Frontal cortex (tissue), 4 donors: ENCODE data around the gene TMSB4X. TPM values are rescaled to one million over a fixed set of nuclear protein-coding genes. Genes with fewer than 3 reads are reported as not detected.
"Not testable (repeated sequence)": the region's sequence is repeated elsewhere in the genome, so short reads cannot be mapped to it uniquely, and the experiment has no call there.

ENCODE experiments used
- DNase-seq, 2 donors: peaks; one replicate each; pipeline ENCODE4 v3.0.0; 2012; ENCODE audit warnings: low spot score in 2 of 2
- FAIRE-seq: peaks from 2 replicates; lab custom pipeline; 2012; peaks lifted over from hg19 to GRCh38; lab: Jason Lieb, UNC
- total RNA-seq: library from RNA; depleted of rRNA; stranded (reverse); fragments of >200 nt; gene quantifications from one replicate; pipeline ENCODE4 v1.2.3, GENCODE V29; 2014
- donor health status: control.
- donor health status: control.
- donor health status: control.

The TMSB4X gene
- total RNA-seq, 1 donor from 2014 or later: 5,673 TPM

DNA sequence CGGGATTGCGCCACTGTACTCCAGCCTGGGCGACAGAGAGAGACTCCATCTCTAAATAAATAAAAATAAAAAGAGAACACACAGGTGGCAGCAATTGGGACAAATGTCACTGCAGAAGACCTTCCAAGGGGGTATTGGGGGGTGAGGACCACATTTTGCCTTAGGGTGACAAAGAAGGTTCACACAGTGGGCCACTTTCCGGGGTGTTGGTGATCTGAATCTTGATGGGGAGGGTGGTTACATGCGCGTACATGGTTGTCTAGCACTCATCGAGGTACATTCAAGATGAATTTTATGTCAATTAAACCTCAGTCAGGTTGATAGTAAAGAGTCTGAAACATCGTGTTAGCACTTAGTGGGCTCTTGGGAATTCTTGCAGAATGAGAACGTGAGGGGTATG is 20.5 kb upstream of the TMSB4X start:
- no peak for DNase-seq
- no peak for FAIRE-seq

DNA sequence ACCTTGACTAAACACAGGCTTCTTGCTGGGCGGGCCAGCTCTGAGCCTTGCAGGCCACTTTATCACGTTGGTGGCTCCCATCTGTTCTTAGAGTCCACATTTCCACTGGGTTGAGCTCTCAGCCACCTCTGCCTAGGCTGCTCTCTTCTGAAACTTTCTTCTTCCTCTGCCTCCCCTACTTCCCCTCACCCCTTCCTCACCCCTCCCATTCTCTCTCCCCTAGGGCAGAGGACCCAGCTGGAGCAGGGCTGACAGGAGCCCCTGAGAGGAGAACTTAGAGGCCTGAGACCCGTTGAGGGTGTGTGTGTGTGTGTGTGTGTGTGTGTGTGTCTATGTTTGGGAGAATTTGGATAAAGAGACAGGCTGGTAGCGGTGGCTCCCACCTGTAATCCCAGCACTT is 19.9 kb upstream of the TMSB4X start:
- FAIRE-seq (no peak), DNase-seq (no peak)

DNA sequence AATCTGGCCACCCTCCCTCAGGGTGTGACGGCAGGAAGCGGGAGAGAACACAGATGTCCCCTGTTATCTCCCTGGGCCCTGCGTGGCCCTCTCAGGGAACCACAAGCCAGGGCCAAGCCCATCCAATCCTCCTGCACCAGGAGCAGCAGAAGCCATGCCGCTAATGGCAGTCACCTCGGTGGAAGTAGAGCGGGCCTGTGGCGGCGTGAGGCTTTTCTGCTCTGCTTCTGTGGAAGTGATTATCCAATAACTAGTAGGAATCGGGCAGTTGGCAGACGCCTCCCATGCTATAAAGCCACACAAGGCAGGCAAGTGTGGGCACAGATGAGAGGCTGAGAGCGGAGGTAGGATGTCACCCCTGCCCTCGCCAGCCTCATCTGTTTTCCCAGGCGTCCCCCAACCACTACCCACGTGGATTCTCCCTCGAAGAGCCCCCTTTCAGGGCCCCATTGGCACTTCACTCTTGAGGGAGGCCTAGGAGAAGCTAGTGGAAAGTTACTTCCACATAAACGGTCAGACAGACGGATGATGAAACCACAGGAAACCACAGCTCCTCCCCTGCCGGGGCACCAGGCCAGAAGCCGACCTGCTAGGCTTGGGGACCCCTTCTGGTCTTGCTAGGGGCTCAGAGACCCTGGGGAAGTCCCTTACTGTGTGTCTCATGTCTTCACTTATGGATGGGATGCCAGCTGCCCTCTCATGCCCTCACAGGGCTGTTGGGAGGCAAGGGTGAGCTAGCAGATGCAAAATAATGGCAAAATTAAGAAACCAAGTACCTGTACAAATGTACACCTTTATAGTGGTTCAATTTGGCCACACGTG is 18.8 kb upstream of the TMSB4X start:
- FAIRE-seq (no peak), DNase-seq (no peak)

DNA sequence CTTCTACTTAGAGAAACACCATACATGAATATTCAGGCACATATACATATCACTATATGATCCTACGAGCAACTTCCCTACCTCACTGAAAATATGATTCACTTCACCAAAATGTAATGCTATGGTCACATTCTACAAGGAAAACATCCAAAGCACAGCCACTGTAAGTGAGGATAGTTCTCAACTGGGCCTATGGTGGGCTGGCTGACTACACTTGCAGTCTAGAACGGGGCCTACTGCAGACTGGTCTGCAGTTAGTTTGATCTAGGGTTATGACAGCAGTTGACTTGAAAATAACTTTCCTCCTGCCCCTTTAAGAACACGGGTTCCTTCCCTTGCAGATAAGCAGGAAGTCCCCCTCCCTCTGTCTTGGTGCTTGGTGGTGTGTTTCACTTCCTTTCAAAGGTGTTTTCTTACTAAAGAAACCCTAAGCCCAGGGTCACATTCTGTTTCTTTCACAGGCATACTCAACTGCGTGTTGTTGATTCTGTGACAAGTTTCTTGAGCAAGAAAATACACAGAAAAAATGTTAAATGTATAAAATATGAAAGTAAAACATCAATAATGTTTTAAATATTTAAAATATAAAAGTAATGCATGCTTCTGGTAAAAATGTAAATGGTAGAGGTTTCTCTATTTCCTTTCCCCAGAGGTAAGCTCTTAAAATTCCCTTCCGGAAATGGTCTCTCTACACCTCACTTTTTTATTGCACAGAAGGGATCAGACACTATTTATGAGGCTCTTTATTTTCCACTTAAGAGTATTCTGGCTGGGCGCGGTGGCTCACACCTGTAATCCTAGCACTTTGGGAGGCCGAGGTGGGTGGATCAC is 18.0 kb upstream of the TMSB4X start:
- no peak for FAIRE-seq
- no peak for DNase-seq

DNA sequence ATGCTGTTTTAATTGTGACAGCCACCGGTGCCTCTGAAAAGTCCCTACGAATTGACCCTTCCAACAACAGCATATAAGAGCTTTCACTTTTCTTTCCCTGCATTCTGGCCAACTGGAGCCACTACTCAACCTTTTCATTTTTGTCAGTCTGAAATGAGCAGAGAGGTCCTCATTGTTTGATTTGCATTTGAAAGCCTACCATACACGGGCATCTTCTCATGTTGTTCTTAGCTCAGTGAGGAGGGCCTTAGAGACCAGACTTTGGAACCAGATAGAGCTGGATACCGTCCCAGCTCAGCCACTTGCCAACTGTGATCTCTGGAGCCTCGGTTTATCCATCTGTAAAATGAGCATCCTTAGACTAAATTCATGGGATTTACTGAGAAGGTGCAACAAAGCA is 16.9 kb upstream of the TMSB4X start:
- FAIRE-seq: no peak
- no peak for DNase-seq

DNA sequence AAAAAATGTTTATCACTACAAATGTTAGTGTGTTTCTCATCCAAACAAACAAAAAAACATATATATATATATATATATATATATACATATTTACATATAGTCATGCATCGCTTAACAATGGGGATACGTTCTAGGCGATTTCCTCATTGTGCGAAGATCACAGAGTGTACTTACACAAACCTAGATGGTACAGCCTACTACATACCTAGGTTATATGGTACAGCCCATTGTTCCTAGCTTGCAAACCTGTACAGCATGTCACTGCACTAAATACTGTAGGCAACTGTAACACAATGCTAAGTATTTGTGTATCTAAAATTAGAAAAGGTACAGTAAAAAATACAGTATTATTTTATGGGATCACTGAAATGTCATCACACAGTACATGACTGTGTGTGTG is 16.4 kb upstream of the TMSB4X start:
- no peak for DNase-seq
- no peak for FAIRE-seq

DNA sequence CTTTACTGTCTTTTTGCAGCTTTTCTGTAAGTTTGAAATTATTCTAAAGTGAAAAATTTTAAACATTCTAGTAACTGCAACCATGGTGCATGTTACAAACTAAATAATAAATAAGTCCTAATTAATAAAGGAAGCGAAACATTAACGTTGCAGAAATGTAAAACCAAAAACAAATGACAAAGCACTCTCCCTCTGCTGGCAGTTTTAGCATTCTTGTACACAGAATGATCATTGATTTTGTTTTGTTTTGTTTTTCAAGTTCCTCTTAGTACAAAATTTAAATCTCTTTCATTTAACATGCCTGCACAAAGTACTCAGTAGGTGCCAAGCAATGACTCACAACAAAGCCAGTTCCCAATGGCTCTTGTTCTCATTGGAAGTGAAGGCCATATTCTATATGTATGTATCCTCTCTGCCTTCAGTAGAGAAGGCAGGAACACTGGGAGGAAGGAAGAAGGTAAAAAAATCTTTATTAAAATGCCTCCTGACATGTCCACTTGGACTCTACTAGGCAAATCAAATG is 13.7 kb upstream of the TMSB4X start:
- FAIRE-seq: no peak

DNA sequence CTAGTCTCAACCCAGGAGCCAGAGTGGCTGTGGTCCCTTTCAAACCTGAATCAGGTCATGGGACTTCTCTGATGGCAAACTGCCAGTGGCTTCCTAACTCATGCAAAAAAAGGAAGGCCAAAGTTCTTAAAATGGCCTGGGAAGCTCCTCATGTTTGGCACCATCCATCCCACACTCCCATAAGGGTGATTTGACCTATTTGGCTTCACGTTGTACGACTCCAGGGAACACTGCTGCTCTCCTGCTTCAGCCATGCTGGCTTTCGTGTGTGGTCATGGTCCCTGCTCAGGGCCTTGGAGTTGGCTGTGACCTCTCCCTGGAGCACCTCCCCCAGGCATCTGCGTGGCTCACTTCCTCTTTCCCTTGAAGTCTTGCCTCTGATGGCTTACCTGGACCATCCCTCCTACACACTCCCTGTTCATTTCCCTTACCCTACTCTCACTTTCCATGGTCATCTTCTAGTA is 12.8 kb upstream of the TMSB4X start:
- FAIRE-seq (no peak), DNase-seq (no peak)

More for the DNA sequence above, 13.7 kb upstream of the TMSB4X start:
- DNase-seq: no peak

DNA sequence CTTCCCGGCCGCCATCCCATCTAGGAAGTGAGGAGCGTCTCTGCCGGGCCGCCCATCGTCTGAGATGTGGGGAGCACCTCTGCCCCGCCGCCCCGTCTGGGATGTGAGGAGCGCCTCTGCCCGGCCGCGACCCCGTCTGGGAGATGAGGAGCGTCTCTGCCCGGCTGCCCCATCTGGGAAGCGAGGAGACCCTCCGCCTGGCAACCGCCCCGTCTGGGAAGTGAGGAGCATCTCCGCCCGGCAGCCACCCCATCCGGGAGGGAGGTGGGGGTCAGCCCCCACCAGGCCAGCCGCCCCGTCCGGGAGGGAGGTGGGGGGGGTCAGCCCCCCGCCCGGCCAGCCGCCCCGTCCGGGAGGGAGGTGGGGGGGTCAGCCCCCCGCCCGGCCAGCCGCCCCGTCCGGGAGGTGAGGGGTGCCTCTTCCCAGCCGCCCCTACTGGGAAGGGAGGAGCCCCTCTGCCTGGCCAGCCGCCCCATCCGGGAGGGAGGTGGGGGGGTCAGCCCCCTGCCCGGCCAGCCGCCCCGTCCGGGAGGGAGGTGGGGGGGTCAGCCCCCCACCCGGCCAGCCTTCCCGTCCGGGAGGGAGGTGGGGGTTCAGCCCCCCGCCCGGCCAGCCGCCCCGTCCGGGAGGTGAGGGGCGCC is 11.6 kb upstream of the TMSB4X start:
- not testable (repeated sequence) for DNase-seq, FAIRE-seq

DNA sequence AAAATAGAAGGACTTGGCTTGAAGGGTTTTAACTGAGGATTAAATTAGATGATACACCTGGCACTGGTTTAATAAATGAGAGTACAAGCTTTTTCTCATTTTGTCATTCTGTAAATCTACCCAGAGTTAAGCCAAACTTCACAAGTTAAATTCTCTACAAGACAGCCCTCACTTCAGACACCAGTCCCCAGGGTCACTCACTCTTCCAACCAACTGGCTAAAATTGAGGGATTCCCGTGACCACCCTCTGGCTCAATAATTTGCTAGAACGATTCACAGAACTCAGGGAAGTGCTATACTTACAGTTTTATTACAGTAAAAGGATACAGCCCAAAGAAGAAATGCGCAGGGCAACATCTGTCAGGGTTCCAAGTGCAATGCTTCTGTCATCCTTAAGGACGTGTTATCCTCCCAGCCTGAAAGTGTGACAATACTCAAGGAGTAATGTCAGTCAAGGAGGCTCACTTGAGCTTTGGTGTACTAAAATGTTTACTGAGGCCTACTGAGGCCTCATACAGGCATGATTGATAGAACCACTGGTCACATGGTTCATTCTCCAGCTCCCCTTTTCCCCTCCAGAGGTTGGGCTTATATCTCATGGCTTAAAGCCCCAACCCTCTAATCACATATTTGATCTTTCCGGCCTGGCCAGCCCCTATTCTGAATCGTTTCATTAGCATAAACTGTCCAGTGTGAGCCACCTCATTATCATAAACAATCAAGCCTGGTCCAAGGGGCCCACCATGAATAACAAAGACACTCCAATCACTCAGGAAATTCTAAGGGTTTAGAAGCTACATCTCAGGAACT is 9.6 kb upstream of the TMSB4X start:
- no peak for FAIRE-seq
- no peak for DNase-seq

DNA sequence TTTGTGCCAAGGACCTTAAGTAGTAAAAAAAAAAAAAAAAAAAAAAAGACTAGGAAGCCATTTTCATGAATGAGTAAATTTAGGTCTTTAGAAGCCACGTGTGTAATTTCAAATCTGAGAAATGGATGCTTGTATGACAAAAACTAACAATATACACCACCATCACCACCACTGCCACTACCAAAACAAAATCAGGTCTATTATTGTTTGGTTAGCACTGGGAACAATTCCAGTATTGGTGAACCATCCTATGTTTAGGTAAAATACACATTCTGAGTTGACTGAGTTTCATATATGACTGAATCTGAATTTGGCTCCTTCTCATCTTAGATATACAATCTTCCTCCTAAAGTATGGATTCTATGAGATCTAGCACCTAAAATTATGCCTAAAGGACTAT is 8.8 kb upstream of the TMSB4X start:
- DNase-seq: no peak
- no peak for FAIRE-seq

DNA sequence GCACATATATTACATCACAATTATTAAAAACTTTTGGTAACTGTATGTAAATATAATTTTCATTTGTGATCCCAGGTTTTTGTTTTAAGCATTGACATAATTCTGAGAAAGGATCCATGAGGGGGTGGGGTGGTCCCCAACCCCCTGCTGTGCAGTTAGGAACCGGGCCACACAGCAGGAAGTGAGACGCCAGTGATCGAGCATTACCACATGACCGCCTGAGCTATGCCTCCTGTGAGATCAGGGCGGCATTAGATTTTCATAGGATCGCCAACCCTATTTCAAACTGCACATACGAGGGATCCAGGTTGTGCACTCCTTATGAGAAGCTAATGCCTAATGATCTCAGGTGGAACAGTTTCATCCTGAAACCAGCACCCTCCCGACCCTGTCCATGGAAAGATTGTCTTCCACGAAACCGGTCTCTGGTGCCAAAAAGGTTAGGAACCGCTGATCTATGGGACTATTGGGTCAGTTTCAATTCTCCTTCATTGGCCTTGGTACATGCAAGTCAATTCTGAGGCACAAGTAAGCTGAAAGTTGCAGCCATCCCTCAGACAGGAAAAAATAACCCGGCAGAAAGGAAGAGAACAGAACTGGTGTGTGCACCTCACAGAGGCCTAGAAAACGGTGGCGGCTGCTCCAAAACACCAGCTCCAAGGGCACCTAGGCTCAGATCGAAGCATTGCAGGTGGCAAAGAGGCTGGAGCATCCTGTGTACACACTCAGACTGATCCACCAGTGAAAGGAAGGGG is 7.0 kb upstream of the TMSB4X start:
- no peak for DNase-seq
- FAIRE-seq: no peak

DNA sequence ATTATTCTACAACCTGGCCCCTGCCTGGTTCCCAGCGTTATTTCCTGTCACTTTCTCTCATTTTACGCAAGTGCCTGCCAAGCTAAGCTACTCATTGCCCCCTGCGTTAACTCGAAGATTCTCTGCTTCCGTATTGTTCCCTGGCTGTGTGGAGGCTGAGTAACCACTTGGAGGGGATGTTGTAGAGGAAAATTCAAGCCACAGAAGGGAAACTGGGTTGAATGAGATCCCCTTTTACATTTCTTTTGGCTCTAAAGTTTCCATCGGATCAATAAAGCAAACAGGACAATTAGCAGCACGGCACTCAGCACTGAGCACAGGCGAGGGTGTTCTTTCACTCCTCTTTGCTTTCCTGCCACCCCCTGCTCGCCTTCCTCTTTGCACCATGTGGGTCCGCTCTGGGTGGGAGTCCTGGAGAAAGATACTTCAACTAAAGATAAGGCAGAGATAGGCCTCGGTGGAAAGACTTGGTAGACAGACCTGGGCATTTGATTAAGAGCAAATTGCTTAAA is 4.2 kb upstream of the TMSB4X start:
- FAIRE-seq (no peak), DNase-seq (peak in 1 of 2 donors; percentile 47)

DNA sequence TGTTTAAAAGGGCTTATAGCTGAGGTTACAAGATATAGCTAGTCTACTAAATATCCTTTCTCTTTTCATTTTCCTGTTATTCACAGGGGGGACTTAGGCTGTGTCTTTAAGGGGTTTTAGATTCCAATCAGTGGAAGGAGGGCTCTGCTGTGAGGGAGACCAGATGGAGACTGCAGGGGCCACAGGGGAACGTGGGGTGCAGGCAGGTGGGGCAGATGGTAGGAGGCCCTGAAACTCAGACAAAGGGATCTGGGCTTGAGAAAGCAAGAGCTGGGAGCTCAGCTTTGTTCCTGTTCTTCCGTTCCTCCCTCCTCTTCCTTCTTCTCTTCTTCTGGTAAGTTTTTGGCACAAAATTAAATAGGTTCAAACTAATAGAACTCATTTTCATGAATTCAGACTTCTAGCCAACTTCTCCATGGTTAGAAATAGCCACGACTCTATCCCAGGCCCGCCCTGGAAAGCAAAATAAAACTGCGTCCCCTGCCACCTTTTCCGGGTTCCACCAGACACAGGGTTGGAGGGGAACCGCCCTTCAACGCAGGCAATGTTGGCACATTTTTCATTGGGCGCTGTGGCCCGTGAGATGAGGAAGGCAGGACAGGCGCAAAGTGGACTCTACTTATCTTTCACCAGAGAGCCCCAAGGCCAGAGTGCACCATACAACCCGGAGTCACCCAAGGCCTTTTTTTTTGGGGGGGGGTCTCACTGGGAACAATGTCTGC is 3.5 kb upstream of the TMSB4X start:
- no peak for DNase-seq
- FAIRE-seq: no peak

DNA sequence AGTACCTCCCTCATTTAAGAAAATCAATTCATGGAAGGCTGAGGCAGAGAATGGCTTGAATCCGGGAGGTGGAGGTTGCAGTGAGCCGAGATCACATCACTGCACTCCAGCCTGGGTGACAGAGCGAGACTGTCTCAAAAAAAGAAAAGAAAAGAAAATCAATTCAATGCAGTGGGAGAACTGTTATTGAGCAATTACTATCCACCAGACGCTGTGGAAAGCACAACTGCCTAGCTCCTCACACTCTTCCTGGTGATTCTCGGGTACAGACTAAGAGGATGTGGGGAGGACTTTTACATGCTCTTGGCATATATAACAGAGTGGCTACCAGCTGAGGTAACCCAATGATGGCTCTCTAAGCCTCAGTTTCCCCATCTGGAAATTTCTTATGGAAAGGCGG is 2.7 kb upstream of the TMSB4X start:
- FAIRE-seq (no peak), DNase-seq (no peak)

DNA sequence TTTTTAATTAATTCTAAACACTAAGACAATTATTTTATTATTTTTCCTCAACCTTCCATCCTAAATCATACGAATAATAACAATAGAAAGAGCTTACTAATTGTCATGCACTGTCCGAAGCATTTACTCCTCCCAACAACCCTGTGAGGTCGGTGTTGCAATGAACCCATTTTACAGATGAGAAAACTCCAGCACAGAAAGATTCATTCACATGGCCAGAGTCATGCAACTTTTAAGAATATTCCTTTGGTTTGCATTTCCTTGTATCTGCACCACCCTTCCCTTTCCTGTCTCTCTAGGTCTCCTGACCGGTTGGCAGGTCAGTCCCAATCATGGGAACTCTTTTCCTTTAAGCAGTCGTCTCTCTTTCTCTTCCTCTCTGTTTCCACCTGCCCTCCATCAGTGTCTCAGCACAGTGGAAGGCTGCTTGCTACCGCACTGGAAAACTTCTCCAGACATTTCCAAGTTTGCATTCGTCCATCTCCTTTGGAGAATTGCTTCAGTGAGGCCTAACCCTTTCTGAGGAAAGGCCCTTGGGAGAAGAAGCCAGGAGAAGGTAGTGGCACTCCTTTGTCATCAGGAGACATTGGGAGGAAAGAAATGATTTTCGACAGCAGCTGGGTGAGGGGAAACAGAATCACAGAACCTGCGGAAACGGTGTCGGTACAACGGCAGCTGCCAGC is 1.9 kb upstream of the TMSB4X start:
- no peak for FAIRE-seq
- DNase-seq: no peak

DNA sequence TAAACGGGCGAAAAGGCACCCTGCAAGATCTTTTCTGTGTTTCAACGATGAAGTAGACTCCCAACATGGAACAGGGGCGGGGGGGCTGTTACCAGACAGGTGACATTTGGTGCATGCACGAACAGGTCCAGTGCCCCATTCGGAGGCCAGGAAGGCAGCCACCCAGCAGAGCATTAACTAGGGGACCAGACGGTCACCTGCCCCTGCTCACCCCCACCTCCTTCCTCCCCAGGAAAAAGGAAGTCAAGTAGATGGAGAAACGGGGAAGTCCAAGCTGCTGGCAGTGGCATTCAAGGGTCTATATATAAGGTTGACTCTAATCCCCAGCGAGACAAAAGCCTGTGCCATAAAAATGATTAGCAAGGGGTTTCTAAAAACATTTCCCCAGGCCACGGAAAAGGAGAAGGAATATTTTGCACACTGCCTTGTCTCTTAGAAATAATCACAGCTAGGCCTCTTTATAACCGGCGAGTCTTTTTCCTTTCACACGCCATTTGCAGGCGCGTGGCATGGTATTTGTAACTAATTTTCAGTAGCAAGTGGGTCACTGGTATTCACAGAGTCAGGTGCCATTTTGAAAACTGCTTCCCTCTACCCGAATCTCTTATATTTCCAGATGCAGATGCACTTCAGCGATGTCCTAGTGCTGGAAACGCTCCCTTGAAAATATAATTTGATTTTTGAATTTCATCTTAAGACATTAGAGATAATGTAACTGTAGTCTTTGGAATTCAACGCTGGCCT is 1.2 kb upstream of the TMSB4X start:
- DNase-seq: no peak

More for the DNA sequence above, 1.2 kb upstream of the TMSB4X start:
- no peak for FAIRE-seq
